Stimulated activated CD8-positive, alpha-beta memory T cell treated with anti-CD3 and anti-CD28 coated beads, Interleukin-4, amount 100 ng/mL, for 24 hours (primary cell): ENCODE measurements around the gene CCER1.
"Not testable (repeated sequence)": the region's sequence is repeated elsewhere in the genome, so short reads cannot be mapped to it uniquely, and the experiment has no call there.

Experiments used
- DNase-seq: peaks from one replicate; pipeline ENCODE4 v3.0.0-alpha.2; 2020; ENCODE audit warnings: low read depth

Gene CCER1

DNA sequence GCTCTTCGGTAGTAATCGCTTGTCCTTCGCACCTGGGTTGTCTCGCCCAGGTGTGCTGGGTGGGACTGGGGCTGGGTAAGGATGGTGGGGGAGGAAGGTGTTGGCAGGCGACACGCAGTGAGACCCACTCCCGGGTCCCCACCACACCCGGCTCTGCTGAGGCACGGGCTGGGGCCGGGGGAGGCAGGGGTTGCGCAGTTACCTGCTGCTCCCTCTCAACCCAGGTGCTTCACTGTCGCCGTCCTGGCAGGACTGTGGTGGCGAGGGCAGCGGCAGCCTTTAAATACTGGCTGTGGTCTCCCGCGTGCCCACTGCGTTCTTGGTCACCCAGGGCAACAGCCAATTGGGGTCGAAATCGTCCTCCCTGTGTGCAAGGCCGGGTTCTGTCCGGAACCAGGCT, at the start of gene CCER1:
CCER1 (minus strand) TSS at position 256 of the 400 bp plus-strand sequence. CDS start 434 bp downstream, outside the sequence.
- DNase-seq, result no peak

DNA sequence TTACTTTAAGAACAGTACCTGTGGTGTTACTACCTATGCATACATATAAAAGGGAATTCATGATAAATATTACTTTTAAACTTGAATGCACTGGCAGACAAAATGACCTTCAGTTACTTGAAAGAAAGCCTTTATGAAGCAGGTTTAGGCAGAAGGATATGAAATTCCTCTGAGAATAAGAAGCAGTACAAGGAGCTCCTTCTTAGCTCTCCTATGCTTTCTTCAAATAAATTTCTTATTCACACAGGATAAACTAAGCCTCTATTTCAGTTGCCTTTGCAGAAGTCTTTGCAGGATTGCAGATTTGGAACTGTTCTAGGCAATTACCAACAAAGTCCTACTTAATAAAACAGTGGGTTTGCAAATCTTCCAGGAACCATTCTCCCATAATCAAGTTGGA, 48.8 kb upstream of the CCER1 start:
- no peak for DNase-seq

DNA sequence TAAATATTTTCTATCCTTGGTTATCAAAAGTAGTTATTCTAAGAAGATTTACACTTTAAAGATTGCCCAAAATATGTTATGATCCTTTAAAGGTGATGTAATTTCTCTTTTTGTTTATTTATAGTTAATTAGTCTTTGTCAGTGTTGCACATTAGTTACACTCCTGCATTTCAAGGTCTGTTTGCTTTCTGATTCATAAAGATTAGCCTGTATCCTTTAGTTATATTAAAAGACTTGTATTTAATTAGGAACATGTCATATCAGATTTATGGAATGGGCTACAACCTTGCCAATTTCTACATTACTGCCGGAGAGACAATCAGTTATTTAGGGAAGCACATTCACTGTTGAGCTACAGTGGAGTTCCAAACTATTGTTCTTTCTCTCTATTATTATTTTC, 46.3 kb upstream of the CCER1 start:
- DNase-seq, result no peak

GRCh38 chr12:90999966-91000365, 45.0 kb upstream of the CCER1 start:
- no peak for DNase-seq

DNA sequence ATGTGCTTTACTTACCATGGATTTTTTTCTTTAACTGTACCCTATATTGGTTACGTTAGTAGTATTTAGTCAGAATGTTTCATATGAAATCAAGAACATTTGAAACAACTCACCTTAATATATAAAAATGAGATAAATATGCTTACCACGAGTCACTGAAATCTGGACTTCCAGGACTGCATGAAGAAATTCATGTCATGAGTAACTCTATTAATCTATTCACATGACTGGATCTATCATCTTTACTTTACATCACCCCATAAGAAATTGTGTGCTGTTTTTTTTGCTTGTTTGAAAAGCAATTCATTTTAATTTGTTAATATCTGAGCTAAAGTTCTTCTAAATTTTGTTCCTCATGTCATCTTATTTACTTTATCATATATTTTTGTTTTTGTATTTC, 44.6 kb upstream of the CCER1 start:
- DNase-seq, result no peak

- no peak for DNase-seq
Measured at GRCh38 chr12:90995010-90995409, 40.0 kb upstream of the CCER1 start.

DNA sequence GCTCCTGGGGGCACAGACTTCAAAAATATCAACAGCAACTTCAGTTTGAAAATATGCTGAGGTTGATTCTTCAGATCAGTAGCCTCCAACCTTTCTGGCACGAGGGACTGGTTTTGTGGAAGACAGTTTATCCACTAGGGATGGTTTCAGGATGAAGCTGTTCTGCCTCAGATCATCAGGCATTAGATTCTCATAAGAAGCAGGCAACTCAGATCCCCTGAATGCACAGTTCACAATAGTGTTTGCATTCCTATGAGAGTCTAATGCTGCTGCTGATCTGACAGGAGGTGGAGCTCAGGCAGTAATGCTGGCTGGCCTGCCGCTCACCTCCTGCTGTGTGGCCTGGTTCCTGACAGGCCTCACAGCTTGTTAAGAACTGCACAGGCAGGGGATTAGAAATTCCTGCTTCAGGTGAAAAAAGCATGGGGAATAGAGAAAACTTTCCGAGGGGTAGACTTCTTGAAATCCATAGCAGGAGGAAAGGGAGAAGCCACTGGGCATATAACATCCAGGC, 37.0 kb upstream of the CCER1 start:
- DNase-seq, result no peak

GRCh38 chr12:90990611-90991010, 35.6 kb upstream of the CCER1 start:
- DNase-seq, result no peak

DNA sequence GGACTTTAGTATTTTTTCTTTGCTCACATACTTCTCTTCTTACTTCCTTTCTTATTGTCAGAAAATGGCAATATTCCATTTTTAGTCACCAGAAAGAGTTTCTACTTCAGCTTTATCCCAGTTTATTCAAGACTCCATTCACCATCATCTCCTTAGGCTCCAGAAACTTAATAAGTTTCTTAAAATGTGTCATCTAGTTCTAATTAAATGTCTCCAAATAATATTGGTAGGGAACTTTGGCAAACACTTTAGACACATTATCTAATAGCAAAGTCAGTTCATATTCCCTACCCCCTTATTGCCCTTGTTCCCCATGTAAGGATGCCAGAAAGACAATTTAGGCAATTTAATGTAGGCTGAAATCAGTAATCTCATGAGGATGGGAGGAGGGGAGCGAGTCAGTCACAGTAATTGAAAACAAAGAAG, 34.7 kb upstream of the CCER1 start:
- DNase-seq, result no peak

DNA sequence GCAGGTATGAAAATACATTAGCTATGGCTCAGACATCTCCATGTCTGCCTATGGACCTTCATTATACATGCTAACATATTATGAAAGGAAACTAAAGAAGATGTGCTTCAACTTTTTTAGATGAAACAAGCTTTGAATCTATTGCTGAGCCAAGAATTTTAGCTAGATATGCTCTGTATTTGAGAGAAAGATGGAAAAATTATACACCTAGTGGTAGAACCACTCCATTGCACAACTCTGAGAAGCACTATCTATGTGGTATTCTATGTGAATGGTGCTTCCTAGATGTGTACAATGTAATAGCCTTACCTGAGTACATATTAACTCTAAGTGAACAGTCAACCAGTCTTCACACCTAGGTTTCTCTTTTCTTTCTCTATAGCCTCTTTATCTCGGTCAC, 32.5 kb upstream of the CCER1 start:
- no peak for DNase-seq

DNA sequence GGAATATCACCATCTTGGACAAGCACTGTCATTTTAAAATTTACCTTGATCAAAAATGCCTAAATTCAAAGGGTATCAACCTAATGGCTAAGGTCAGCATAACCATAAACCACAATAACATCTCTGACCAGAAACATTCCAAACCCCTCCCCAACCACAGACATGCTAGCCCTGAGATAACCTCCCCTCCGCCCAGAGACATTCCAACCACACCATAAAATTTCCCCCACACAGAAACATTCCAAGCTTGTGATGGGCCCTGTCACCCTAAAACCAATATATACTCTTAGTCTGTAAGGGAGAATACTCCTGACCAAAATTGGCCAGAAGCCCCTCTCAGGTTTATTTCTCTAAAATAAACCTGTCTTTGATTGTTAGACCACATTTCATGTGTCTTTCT, 32.1 kb upstream of the CCER1 start:
- no peak for DNase-seq

DNA sequence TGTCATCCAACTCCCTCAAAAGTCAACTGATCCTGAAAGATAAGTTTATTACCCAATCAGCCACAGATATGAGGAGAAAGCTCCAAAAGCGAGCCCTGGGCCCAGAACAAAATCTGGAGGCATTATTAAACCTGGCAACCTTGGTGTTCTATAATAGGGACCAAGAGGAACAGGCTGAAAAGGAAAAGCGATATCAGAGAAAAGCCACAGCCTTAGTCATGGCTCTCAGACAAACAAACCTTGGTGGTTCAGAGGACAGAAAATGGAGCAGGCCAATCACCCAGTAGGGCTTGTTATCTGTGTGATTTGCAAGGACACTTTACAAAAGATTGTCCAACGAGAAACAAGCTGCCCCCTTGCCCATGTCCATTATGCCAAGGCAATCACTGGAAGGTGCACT, 30.4 kb upstream of the CCER1 start:
- not testable (repeated sequence) for DNase-seq

GRCh38 chr12:90984114-90984513, 29.1 kb upstream of the CCER1 start:
- DNase-seq, result no peak

GRCh38 chr12:90982170-90982569, 27.2 kb upstream of the CCER1 start:
- DNase-seq, result no peak

DNA sequence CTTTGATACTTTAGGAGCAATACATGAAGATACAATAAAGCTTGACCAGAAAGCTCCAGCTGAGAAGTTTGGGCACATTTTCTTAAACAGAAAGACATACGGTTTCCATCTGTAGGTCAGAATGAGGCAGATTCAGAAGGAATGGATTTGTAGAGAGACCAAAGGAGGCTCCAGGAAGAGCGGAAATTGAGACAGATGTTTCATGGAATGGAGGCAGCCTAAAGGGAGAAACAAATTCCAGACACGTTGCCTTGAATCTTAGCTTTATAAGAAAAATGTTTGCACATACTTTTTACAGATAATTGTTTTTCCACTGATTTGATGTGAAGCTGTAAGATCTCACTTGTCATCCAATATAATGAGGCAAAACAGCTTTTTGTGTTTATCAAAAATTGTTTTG, 25.0 kb upstream of the CCER1 start:
- DNase-seq, result no peak

GRCh38 chr12:90979019-90979418, 24.0 kb upstream of the CCER1 start:
- no peak for DNase-seq

- no peak for DNase-seq
Measured at GRCh38 chr12:90978117-90978770, 23.3 kb upstream of the CCER1 start.

- no peak for DNase-seq
Measured at GRCh38 chr12:90977224-90977623, 22.2 kb upstream of the CCER1 start.

- no peak for DNase-seq
Measured at GRCh38 chr12:90974286-90974685, 19.3 kb upstream of the CCER1 start.

DNA sequence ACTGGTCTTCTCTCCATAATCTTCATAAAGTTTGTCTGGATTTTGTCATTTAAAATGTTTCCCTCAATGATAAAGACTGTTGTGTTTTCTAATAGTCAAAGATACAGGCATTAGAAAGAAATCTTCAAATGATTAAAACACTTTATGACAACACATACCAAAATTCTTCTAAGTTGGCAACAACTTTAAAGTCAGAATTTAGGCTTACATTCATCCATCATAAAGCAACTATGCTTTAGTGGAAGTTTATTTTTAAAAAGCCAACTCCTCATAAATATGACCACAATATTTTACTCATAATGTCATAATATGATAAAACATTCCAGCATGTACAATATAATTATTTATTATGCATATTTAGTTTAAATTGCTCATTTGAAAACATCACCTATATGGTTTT, 17.2 kb upstream of the CCER1 start:
- DNase-seq, result no peak

DNA sequence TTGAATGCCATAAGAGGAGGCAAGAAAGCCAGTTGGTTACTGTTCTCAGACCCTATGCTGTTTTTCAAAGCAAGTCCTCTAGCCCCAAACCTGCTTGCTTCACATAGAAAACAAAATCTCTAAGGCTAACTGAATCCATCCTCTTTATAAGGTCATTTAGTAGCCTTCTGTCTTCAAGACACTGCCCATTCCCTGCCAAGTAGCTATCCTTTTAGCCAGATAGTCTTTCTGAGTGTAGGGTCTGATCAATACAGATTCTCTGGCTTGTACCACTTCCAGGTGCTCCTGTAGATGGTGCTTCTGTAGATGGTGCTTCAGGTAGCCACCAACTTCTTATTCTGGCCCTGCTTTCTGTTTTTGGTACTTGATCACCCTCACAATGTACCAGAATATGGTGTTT, 15.9 kb upstream of the CCER1 start:
- no peak for DNase-seq

- no peak for DNase-seq
Measured at GRCh38 chr12:90970471-90970870, 15.5 kb upstream of the CCER1 start.

DNA sequence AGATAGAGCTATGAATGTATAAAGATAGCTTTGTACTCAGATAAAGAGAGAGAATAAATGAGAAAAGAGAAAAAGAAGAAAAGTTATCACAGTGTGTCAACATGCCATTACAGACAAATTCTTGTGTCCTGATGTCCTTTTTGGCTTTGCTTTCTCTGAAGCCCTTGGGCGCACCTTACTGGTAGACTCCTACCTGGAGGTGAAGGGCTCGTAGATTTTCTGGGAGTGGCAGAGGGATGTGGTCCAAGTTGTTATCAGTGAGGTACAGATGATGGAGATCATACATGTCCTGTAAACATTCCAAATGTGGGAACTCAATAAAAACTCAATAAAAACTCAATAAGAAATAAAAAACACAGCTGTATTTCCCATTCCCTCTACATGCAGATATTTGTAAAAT, 14.9 kb upstream of the CCER1 start:
- DNase-seq, result no peak

- no peak for DNase-seq
Measured at GRCh38 chr12:90969346-90969745, 14.4 kb upstream of the CCER1 start.
